PFSK-1 (cell line): ENCODE results near the gene MKI67.

Experiments used
- FOXP2 ChIP-seq: optimal IDR thresholded peaks from 2 replicates; pipeline ENCODE3; 2011; ENCODE audit warnings: borderline replicate concordance, control low read depth, inconsistent platforms; ENCODE audit not compliant: insufficient read depth; ENCODE audit errors: extremely low read length, extremely low read depth
- POLR2AphosphoS5 ChIP-seq: IDR thresholded peaks from 2 replicates; pipeline ENCODE4 v1.6.1; 2012; ENCODE audit warnings: low read depth, mild to moderate bottlenecking, control low read depth, low read length, moderate library complexity
- SIN3A ChIP-seq: IDR thresholded peaks from 2 replicates; pipeline ENCODE4 v1.6.1; 2012; ENCODE audit warnings: mild to moderate bottlenecking, low read length, moderate library complexity, borderline replicate concordance; ENCODE audit not compliant: insufficient read depth
- TAF1 ChIP-seq: IDR thresholded peaks from 2 replicates; pipeline ENCODE4 v1.6.1; 2012; ENCODE audit warnings: low read length, control low read depth, borderline replicate concordance; ENCODE audit not compliant: insufficient read depth
- TF ChIP-seq, protein P1 (sequence below), 2 experiments: IDR thresholded peaks; 2 replicates each; pipeline versions ENCODE4 v1.6.1 to v1.8.0; 2011 to 2012; ENCODE audit warnings: low read depth in 2 of 2, low read length in 2 of 2, control low read depth in 1 of 2, inconsistent platforms in 1 of 2, mild to moderate bottlenecking in 1 of 2, moderate library complexity in 1 of 2; ENCODE audit not compliant: insufficient read depth in 1 of 2

Gene MKI67

GRCh38 chr10:128169811-128170379 lies 43.7 kb upstream of the MKI67 start:
- TF ChIP-seq POLR2AphosphoS5 (no peak), SIN3A (no peak), FOXP2 (no peak), TAF1 (no peak)
- TF ChIP-seq, protein P1, sequence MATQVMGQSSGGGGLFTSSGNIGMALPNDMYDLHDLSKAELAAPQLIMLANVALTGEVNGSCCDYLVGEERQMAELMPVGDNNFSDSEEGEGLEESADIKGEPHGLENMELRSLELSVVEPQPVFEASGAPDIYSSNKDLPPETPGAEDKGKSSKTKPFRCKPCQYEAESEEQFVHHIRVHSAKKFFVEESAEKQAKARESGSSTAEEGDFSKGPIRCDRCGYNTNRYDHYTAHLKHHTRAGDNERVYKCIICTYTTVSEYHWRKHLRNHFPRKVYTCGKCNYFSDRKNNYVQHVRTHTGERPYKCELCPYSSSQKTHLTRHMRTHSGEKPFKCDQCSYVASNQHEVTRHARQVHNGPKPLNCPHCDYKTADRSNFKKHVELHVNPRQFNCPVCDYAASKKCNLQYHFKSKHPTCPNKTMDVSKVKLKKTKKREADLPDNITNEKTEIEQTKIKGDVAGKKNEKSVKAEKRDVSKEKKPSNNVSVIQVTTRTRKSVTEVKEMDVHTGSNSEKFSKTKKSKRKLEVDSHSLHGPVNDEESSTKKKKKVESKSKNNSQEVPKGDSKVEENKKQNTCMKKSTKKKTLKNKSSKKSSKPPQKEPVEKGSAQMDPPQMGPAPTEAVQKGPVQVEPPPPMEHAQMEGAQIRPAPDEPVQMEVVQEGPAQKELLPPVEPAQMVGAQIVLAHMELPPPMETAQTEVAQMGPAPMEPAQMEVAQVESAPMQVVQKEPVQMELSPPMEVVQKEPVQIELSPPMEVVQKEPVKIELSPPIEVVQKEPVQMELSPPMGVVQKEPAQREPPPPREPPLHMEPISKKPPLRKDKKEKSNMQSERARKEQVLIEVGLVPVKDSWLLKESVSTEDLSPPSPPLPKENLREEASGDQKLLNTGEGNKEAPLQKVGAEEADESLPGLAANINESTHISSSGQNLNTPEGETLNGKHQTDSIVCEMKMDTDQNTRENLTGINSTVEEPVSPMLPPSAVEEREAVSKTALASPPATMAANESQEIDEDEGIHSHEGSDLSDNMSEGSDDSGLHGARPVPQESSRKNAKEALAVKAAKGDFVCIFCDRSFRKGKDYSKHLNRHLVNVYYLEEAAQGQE (IDR thresholded peaks at IDR 0.05; ENCODE audit: insufficient read depth in 1 of 2, low read depth in 2 of 2, low read length in 2 of 2) = no peak

- TF ChIP-seq FOXP2 (no peak), TAF1 (no peak)
Observed at GRCh38 chr10:128167926-128168520, 41.8 kb upstream of the MKI67 start.

- TF ChIP-seq SIN3A = no peak
- TF ChIP-seq, protein P1 (IDR thresholded peaks at IDR 0.05; ENCODE audit: insufficient read depth in 1 of 2, low read depth in 2 of 2, low read length in 2 of 2) = no peak
- no peak for TF ChIP-seq POLR2AphosphoS5
- no peak for TF ChIP-seq FOXP2
- TF ChIP-seq TAF1 = no peak
Observed at GRCh38 chr10:128166151-128166550, 39.9 kb upstream of the MKI67 start.

DNA sequence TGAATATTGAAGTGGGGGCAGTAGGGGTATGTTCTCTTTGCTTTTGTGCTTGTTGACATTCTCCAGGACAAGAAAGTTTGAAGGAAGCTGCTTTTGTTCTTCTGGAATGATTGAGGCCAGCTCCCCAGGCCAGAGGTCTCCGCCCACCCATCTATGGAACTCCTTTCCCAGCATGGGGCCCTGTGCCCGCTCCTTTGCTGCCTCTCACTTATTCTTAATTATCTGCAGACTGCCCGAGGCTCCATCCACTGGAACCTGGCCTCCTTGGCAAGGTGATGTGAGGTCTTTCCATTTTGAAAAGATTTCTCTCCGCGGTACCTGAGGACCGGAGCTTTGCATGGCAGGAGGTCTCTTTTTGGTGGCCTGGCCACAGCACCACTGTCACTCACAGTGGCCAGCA lies 39.3 kb upstream of the MKI67 start:
- TF ChIP-seq POLR2AphosphoS5 (no peak), TAF1 (no peak), SIN3A (no peak), FOXP2 (no peak)
- TF ChIP-seq, protein P1 (IDR thresholded peaks at IDR 0.05; ENCODE audit: insufficient read depth in 1 of 2, low read depth in 2 of 2, low read length in 2 of 2) = no peak

DNA sequence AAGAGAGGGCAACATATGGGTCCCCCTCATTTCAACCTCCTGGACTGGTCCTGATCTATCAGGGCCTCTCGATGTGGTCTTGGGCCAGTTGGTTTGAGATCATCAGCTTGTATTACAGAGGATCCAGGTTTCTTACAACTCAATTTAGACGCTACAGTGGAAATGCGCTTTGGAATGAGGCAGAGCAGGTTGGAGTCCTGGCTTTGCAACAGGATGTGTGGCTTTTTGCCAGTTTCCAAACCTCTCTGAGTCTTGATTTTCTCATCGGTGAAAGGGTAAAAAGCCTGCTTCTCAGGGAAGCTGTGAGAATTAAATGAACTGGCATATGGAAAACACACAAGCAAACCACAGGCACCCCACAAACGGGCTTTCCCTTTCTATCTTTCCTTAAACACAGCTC lies 37.5 kb upstream of the MKI67 start:
- TF ChIP-seq FOXP2 = no peak
- TF ChIP-seq, protein P1 (IDR thresholded peaks at IDR 0.05; ENCODE audit: insufficient read depth in 1 of 2, low read depth in 2 of 2, low read length in 2 of 2) = no peak
- TF ChIP-seq POLR2AphosphoS5 = no peak
- TF ChIP-seq TAF1 = no peak
- TF ChIP-seq SIN3A = no peak
